ENCODE results near the gene HERPUD2.
"Not testable (repeated sequence)": the region's sequence is repeated elsewhere in the genome, so short reads cannot be mapped to it uniquely, and the experiment has no call there.

The HERPUD2 gene

GRCh38 chr7:35624299-35625186, 70.4 kb downstream of the HERPUD2 start:
- FAIRE-seq, result peak; percentile 68

GRCh38 chr7:35623381-35623780, 71.6 kb downstream of the HERPUD2 start:
- DNase-seq (ENCODE audit: insufficient read length, low spot score) (no peak), FAIRE-seq (no peak)

More at GRCh38 chr7:35624299-35625186, 70.4 kb downstream of the HERPUD2 start:
- DNase-seq (ENCODE audit: insufficient read length, low spot score), result peak; percentile 57

- DNase-seq (ENCODE audit: insufficient read length, low spot score), result no peak
- FAIRE-seq, result no peak
Observed at GRCh38 chr7:35619863-35620262, 75.1 kb downstream of the HERPUD2 start.

GRCh38 chr7:35617041-35617440, 77.9 kb downstream of the HERPUD2 start:
- FAIRE-seq (no peak), DNase-seq (ENCODE audit: insufficient read length, low spot score) (no peak)

- FAIRE-seq (no peak), DNase-seq (ENCODE audit: insufficient read length, low spot score) (no peak)
Observed at GRCh38 chr7:35613150-35613549, 81.8 kb downstream of the HERPUD2 start.

- DNase-seq (ENCODE audit: insufficient read length, low spot score), result peak; percentile 20
- FAIRE-seq, result no peak
Observed at GRCh38 chr7:35605760-35606159, 89.2 kb downstream of the HERPUD2 start.

- no peak for DNase-seq (ENCODE audit: insufficient read length, low spot score)
- FAIRE-seq, result no peak
Observed at GRCh38 chr7:35604595-35604994, 90.3 kb downstream of the HERPUD2 start.

- DNase-seq (ENCODE audit: insufficient read length, low spot score) (no peak), FAIRE-seq (no peak)
Observed at GRCh38 chr7:35599645-35600044, 95.3 kb downstream of the HERPUD2 start.

GRCh38 chr7:35599061-35599460, 95.9 kb downstream of the HERPUD2 start:
- no peak for FAIRE-seq
- no peak for DNase-seq (ENCODE audit: insufficient read length, low spot score)

GRCh38 chr7:35596061-35596460, 98.9 kb downstream of the HERPUD2 start:
- DNase-seq (ENCODE audit: insufficient read length, low spot score) (no peak), FAIRE-seq (no peak)

- FAIRE-seq (no peak), DNase-seq (ENCODE audit: insufficient read length, low spot score) (no peak)
Observed at GRCh38 chr7:35593899-35594298, 101.0 kb downstream of the HERPUD2 start.

- DNase-seq (ENCODE audit: insufficient read length, low spot score) (no peak), FAIRE-seq (no peak)
Observed at GRCh38 chr7:35588647-35589046, 106.3 kb downstream of the HERPUD2 start.

GRCh38 chr7:35584990-35585389, 109.9 kb downstream of the HERPUD2 start:
- no peak for DNase-seq (ENCODE audit: insufficient read length, low spot score)
- FAIRE-seq, result no peak

- not testable (repeated sequence) for DNase-seq (ENCODE audit: insufficient read length, low spot score); FAIRE-seq
Observed at GRCh38 chr7:35584533-35584932, 110.4 kb downstream of the HERPUD2 start.

All from HTR-8/SVneo (cell line).